Fibroblast of pulmonary artery (primary cell): ENCODE measurements around the gene LHFPL6.

Source experiments
- DNase-seq: peaks from one replicate; pipeline ENCODE4 v3.0.0-alpha.2; 2010; ENCODE audit warnings: low read depth
- H3K4me3 ChIP-seq: replicated peaks from 2 replicates; pipeline ENCODE4 v1.5.1; 2011; ENCODE audit warnings: low read depth, mild to moderate bottlenecking, control low read depth, low read length, moderate library complexity
- CTCF ChIP-seq: IDR thresholded peaks from 2 replicates; pipeline ENCODE4 v1.5.1; 2011; ENCODE audit warnings: mild to moderate bottlenecking, control low read depth, low read length, inconsistent platforms; ENCODE audit errors: missing control alignments

The LHFPL6 gene

DNA sequence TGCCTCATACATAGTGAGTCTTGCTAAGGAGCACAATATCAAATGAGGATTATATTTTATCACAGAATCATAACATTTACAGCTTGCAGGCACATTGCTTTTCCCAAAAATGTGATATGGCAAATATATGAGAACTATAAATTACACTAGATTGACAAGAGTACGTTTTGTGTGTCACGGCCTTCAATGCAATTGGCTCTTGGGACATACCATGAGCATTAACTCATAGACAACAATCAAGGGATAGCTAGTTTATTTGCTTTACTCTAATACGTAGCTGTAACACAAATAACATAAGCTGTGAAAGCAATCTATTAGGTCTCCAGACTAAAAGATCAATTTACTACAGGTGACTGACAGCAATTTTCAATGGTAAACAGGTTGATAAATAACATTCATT, 17.8 kb downstream of the LHFPL6 start:
- no peak overlapping the region for H3K4me3 ChIP-seq
- no peak for TF ChIP-seq CTCF
- no peak for DNase-seq

DNA sequence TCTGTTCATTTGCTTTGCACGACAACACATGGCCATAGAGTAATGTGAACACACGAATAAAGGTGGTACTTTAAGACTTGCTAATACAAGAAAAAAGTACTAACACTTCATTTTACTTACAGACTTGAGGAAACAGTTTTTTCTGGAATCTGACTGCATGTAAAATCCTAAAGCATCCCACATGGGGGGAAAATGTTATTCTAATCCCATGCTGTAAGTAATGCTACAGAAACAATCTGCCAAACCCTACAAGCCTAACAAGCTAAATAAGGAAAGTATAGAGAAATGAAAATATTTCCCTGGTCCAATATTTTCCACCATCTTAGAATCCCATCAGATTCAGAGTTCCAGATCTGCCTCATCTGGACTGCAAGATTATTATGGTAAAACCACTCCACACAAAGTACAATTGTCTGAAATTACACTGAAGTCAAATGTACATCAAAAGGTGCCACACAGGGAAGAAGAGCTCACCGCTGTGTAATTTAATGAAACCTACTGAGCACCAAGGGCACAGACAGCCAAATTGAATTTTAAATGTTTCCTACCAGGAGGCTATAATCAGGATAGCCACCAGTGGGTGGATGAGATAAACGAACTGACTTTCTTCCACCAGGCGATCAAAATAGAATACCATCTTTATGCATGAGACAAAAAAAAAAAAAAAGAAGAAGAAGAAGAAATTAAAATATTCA, 22.0 kb downstream of the LHFPL6 start:
- DNase-seq = no peak
- H3K4me3 ChIP-seq = no peak overlapping the region
- no peak for TF ChIP-seq CTCF

DNA sequence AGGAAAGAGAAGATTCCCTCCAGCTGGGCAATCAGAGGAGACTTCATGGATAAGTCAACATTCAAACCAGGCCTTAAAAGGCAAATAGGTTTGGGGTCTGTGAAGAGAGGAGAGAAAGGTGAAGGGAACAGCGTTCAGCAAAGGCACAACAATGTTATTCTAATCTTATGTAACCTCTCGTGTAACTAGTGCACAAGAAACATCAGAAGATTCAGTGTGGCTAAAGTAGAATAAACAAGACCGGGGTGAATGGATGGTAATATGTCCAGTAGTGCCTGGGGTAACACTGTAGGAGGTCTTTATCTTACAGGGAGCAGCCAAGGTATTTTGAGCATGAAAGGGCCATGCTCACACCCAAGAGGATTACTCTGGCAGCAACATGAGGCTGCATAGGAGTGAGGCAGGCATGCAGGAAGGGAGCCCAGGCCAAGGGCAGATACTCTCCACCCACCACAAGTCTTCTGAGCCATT, 24.1 kb downstream of the LHFPL6 start:
- no peak for DNase-seq
- H3K4me3 ChIP-seq = no peak overlapping the region
- TF ChIP-seq CTCF = no peak

GRCh38 chr13:39577838-39578491, 25.0 kb downstream of the LHFPL6 start:
- DNase-seq = no peak
- TF ChIP-seq CTCF = no peak
- no peak overlapping the region for H3K4me3 ChIP-seq

DNA sequence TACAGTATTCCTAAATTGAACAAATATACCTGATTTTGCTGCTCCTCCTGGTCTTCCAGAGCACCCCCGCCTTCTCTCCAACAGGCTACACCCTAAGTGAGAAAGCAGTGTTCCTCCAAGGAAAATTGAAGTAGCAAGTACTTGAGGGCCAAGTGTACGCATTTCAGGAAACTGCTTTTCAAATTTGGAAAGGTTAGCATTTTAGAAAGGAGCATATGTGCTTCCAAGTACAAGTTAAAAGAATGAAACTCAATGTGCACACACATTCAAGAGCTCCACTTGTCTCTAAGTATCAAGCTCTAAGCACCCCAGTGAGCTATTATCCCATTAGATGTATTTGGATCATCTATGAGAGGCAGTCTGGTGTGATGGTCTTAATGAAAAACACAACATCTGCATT, 25.8 kb downstream of the LHFPL6 start:
- no peak overlapping the region for H3K4me3 ChIP-seq
- DNase-seq = no peak
- TF ChIP-seq CTCF = no peak

DNA sequence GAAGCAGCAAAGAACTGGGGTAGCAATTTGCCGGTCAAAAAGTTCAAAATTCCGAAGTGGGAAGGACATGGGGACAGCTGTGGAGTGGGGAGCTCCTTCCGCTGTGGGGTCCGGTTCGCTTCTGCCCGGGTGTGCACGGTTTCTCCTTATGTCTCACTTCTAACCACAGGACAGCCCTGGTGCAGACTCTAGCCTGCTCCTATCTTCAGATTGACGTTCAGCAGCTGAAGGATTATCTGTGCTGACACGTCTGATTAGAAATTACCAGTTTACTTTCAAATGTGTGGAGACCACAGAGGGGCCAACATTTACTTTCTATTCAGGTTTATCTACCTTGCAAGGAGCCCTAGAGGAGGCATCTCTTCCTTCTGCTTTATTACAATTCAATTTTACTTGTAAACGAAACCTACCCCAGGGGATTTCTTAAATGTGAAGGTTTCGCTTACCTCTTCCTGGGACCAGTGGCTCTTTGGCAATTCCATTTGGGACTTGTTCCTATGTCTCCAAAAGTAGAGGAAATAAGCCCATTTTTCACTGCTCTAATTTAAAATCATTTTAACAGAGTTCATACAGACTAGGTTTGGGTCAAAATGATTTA, 27.3 kb downstream of the LHFPL6 start:
- DNase-seq = no peak
- peak overlapping the region; percentile 8 for H3K4me3 ChIP-seq
- TF ChIP-seq CTCF = no peak
